Astrocyte (in vitro differentiated cells and primary cell): Measurements from ENCODE around the gene DCBLD1.

Experiments used
- EZH2 ChIP-seq: IDR thresholded peaks from 2 replicates; pipeline ENCODE4 v1.6.1; 2012; ENCODE audit warnings: mild to moderate bottlenecking, low read length, inconsistent platforms; ENCODE audit not compliant: insufficient read depth
- TF ChIP-seq, protein P1 (sequence below): IDR thresholded peaks from 2 replicates; pipeline ENCODE4 v1.5.1; 2011; ENCODE audit warnings: low read depth, mild to moderate bottlenecking, inconsistent platforms, low read length, moderate library complexity; ENCODE audit not compliant: insufficient read depth

DNA sequence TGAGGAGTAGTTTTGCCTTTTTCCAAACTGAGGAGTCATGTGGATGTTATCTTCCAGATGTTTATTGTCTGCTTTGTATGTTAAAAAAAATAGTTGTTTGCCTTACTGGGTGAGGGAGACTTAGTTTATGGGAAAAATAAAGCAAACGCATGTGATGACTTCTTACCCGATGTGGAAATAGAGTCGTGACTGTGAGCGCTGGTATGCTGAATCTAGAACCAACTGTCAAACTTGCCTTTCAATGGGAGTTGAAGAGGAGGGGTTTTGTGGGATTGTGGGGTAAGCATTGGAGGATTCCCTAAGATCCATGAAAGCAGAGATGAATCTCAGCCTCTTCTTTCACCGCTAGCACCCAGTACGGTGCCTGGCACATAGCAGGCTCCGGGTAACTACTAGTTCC, 5.3 kb downstream of the DCBLD1 start:
- TF ChIP-seq, protein P1, sequence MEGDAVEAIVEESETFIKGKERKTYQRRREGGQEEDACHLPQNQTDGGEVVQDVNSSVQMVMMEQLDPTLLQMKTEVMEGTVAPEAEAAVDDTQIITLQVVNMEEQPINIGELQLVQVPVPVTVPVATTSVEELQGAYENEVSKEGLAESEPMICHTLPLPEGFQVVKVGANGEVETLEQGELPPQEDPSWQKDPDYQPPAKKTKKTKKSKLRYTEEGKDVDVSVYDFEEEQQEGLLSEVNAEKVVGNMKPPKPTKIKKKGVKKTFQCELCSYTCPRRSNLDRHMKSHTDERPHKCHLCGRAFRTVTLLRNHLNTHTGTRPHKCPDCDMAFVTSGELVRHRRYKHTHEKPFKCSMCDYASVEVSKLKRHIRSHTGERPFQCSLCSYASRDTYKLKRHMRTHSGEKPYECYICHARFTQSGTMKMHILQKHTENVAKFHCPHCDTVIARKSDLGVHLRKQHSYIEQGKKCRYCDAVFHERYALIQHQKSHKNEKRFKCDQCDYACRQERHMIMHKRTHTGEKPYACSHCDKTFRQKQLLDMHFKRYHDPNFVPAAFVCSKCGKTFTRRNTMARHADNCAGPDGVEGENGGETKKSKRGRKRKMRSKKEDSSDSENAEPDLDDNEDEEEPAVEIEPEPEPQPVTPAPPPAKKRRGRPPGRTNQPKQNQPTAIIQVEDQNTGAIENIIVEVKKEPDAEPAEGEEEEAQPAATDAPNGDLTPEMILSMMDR = no peak
- TF ChIP-seq EZH2 = no peak
